Skeletal muscle satellite cell (primary cell): Measurements from ENCODE around the gene PHF13.
"Not testable (repeated sequence)": the region's sequence is repeated elsewhere in the genome, so short reads cannot be mapped to it uniquely, and the experiment has no call there.

Source experiments
- H3K27me3 ChIP-seq: 2 replicates; pipeline ENCODE4 v1.7.0; 2013; ENCODE audit warnings: low read length; ENCODE audit not compliant: control insufficient read depth, insufficient read depth
- H3K36me3 ChIP-seq: 2 replicates; pipeline ENCODE4 v1.7.0; 2013; ENCODE audit warnings: mild to moderate bottlenecking, control low read depth, low read length; ENCODE audit not compliant: insufficient read depth
- H3K4me1 ChIP-seq: 2 replicates; pipeline ENCODE4 v1.7.0; 2013; ENCODE audit warnings: low read length; ENCODE audit not compliant: control insufficient read depth, insufficient read depth
- H3K4me2 ChIP-seq: 2 replicates; pipeline ENCODE4 v1.7.0; 2013; ENCODE audit warnings: mild to moderate bottlenecking, low read length
- H3K4me3 ChIP-seq: 2 replicates; pipeline ENCODE4 v1.7.0; 2013; ENCODE audit warnings: low read length
- H3K9ac ChIP-seq: 2 replicates; pipeline ENCODE4 v1.7.0; 2013; ENCODE audit warnings: mild to moderate bottlenecking, low read depth, low read length, moderate library complexity
- H3K9me3 ChIP-seq: replicated peaks from 2 replicates; pipeline ENCODE4 v1.7.0; 2013; ENCODE audit warnings: mild to moderate bottlenecking, control low read depth, low read length

Gene PHF13

GRCh38 chr1:6662468-6662867, 48.9 kb downstream of the PHF13 start:
- peaks cover 26% of the 10 kb centered on the region for H3K36me3 ChIP-seq
- H3K4me2 ChIP-seq, H3K4me3 ChIP-seq, H3K9ac ChIP-seq, H3K4me1 ChIP-seq, H3K27me3 ChIP-seq, H3K9me3 ChIP-seq: not testable (repeated sequence)

DNA sequence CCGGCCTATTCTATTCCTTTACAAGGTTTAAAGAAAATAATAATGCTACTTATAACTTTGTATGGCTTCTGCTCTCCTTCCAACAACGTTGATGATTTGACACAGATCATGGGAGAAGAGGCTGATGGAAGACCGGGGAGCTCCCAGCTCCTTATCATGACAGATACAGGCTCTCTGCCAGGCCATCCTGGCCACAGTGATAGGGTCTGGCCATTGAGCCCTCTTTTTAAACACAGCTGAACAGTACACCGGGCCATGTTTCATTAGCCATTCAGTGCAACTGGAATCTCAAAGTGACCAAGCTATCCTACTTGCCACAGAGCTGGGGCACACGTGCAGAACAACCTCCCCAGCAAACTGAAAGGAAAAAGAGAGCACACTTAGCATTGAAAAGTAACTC, 53.2 kb downstream of the PHF13 start:
- no peak overlapping the region for H3K9ac ChIP-seq
- peaks cover 27% of the 10 kb centered on the region for H3K36me3 ChIP-seq
- H3K9me3 ChIP-seq: no peaks in the 10 kb centered on the region
- H3K4me1 ChIP-seq: no peaks in the 10 kb centered on the region
- H3K4me2 ChIP-seq: no peak overlapping the region
- H3K4me3 ChIP-seq: no peak overlapping the region
- H3K27me3 ChIP-seq: no peaks in the 10 kb centered on the region

- Histone ChIP-seq H3K9me3 (no peaks in the 10 kb centered on the region), H3K27me3 (no peaks in the 10 kb centered on the region), H3K4me1 (no peaks in the 10 kb centered on the region), H3K4me3 (no peak overlapping the region), H3K9ac (no peak overlapping the region), H3K4me2 (no peak overlapping the region), H3K36me3 (peaks cover 27% of the 10 kb centered on the region)
These were observed 53.6 kb downstream of the PHF13 start for GRCh38 chr1:6667139-6667538.

DNA sequence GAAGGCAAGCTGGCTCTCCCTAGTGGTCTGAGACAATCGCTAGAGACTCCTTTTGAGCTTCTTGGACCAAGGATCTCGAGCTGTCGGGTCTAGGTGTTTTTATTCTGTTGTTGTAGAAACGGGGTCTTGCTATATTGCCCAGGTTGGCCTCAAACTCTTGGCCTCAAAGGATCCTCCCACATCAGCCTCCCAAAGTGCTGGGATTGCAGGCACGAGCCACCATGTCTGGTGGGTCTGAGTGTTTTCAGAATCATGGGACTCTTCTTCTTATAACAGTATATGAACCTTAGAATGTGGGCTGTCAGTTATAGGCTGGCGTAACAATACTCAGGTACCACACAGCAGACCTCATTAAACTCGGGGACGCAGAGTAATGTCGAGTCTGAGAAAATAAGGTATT, 55.0 kb downstream of the PHF13 start:
- Histone ChIP-seq H3K9ac (no peak overlapping the region), H3K4me2 (no peak overlapping the region), H3K4me3 (no peak overlapping the region), H3K9me3 (no peaks in the 10 kb centered on the region), H3K4me1 (no peaks in the 10 kb centered on the region), H3K27me3 (no peaks in the 10 kb centered on the region), H3K36me3 (peaks cover 20% of the 10 kb centered on the region)

- no peak overlapping the region for H3K4me3 ChIP-seq
- H3K4me1 ChIP-seq: no peaks in the 10 kb centered on the region
- no peak overlapping the region for H3K9ac ChIP-seq
- peaks cover 20% of the 10 kb centered on the region for H3K36me3 ChIP-seq
- H3K27me3 ChIP-seq: no peaks in the 10 kb centered on the region
- H3K4me2 ChIP-seq: no peak overlapping the region
- no peaks in the 10 kb centered on the region for H3K9me3 ChIP-seq
These were observed 59.0 kb downstream of the PHF13 start for GRCh38 chr1:6672558-6672957.
